Stimulated activated CD8-positive, alpha-beta memory T cell treated with anti-CD3 and anti-CD28 coated beads, Interleukin-4, amount 100 ng/mL, for 24 hours (primary cell): ENCODE measurements around the gene GIMAP2.

Experiments
- DNase-seq: peaks from one replicate; pipeline ENCODE4 v3.0.0-alpha.2; 2020; ENCODE audit warnings: low read depth

The GIMAP2 gene

DNA sequence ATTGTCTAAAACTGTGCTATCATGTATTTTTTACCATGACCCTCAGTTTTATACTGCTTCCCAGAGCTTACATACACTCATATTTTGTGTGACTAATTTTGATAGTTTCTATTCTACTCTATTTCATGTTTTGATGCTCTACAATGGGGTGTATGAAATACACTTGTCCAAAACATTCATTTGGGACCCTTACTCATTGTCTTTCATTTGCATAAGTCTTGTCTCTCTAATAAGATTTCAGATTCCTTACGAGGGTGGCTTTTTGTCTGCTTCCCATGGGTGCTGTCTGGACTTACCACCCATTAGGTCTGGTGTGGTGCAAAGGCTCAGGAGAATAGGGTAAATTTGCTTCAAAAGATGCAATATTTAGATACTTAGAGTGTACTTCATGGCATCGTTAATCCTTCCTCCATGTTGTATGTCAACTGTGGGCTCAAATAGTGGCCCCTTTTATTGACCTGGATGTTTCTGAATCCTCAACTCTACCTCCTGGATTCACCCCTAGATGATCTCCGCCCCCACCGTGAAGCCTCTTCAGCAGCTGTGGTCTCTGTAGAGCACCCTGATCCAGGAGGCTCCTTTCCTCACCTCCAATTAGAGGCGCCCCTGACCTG is 48.1 kb downstream of the GIMAP2 start:
- DNase-seq: no peak

DNA sequence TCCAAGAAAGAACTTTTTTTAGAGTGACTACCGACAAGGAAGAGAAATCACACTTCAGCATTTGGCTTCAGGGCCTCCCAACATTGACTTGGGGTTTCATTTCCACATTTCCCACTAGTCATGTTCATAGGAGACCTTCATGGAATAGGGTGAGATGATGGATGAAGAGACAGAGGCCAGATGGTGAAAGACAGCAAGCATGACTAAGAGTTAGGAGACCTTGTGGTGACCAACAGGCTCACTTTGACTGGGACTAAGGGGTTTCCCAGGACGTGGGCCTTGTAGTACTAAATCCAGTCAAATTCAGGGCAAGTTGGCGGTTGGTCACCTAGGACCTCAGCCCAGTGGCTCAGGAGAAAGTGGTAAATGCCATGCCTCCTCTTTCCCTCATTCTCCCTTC is 48.7 kb downstream of the GIMAP2 start:
- DNase-seq: no peak

DNA sequence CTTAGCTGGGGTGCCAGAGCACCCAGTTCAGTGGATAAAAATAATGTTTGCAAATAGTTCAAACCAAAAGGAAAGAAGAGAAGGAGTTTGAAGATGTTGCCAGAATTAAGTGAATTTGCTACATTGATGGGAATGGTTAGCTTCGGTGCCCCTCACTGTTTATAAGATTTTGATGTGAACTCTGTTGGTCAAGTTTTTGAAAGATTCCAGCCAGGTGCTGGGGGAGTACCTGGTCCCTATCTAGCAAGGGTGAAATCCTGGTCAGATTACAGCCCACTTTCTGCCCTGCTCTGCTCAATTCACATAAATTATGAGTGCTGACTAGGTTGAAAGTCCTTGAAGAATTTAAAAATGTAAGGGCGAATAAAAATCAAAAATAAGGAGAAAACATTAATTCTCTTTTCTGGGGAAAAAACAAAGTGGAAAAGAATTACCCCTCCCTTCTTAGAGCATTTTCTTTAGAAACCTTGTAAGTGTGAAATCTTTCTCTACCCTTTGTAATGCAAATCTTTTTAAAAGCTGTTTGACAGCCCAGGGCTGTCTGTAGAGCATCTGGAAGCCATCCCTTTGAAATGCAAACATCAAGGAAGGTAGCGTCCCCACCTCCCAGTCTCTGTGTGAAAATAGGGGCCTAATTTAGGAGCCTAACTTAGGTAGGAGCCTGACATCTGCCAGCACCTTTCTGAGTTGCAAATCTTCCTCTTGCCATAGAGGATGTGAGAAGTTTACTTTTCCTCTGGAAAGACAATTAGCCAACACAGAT is 50.3 kb downstream of the GIMAP2 start:
- no peak for DNase-seq

DNA sequence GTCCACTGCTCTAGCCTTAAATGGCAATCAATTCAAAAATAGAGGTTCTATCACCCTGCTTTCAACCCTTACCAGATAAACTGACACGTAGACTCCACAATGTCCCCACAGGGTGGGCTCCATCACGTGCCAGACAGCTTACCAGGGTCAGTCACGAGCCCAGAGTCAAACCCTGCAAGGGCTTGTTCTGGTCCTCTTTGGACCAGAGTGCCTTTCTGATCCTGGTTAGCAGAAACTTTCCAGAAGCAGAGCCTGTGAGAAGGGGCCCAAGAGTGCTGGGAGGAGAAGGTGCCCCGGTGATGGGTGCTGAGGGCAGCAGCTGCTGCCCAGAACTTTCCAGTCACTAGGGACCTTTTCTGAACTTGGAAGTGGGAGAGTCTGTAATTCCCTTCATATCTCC is 51.4 kb downstream of the GIMAP2 start:
- DNase-seq: no peak

DNA sequence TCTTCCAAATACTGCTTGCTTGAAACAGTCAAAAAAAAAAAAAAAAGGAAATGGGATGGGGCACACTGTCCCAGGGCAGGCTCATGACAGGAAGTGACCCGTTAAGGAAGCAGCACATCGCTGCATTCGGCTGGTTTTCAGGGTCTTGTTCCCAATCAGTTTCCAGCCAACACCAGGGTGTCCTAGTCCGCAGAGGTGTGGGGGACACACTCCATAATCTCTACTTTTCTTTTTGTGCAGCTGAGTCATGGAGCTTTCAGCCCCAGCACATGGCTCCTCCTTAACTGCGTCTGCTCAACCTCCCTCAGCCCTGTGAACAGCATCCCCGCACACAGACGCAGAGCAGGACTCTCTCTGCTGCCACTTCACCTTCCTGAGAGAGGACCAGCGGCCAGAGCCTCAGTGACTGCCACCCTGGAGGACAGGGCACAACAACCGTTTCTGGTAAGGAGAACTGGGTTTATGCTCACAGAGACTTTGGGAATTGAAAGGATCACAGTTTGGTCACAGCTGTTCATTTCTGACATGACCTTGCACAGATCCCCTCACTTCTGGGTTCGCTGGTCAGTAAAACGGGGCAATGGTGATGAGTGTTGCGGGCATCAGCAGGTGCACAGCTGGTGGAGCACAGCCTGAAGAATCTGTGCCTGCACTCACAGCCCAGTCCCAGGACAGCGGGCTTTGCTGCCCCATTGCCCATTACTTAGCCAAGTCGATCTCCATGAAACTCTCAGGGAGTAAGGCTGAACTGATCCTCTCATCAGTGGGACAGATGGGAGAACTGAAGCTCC is 52.0 kb downstream of the GIMAP2 start, which contains the start of gene GIMAP5:
TSS of gene GIMAP5 (plus strand) at position 154 of the 791 bp plus-strand sequence. CDS start 3,467 bp downstream, outside the sequence.
- DNase-seq: no peak

DNA sequence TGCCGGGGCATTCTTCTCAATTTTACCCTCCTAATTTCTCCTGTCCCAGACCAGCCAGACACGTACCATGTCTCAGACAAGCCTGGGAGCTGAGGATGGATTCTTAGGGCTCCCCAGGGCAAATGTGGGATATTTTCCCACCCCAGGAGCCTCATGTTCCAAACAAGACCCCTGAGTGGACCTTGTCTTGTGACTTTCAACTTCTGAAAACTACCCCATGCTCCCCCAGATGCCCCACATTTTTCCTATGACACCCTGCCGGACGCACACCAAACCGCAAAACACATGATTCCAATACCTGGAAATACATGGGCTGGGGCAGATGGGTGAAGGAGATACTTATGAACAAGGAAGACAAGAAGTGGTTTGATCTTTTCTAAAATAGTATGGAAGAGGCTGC is 52.6 kb downstream of the GIMAP2 start:
- no peak for DNase-seq

DNA sequence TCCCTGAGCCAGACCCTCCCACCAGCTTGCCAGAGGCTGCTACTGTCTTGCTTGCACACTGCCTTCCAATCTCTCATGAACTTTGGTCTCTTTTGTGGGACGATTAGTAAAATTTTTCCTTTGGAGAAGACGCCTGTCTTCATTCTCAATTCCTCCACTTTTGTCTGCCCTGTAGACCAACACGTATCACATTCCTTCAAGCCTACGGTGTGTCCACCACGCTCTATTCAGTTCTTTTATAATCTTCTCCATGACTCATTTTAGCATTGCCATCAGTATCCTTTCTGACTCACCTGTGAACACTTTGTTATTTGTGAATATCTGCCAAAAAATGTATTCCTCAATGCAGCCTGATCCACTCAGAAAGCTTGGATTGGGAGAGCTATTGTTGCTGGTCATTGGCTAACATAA is 53.1 kb downstream of the GIMAP2 start:
- DNase-seq: no peak

DNA sequence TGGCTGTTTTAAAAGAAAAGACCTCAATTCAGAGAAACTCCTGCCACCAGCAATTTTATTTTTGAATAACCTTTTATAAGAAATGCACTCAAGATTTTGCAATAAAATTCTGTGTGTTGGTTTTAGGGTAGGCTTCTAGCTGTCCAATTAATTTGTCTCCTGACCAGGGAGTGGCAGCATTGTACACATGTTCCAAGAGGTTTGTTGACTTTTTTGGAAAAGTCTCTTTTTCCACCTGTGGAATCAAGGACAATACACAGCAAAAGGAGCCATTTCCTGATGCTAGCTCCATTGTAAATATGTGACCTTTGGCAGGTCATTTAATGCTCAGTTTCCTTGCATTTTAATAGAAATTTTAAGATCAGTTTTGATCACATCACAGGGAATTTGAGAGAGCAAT is 53.5 kb downstream of the GIMAP2 start:
- no peak for DNase-seq

DNA sequence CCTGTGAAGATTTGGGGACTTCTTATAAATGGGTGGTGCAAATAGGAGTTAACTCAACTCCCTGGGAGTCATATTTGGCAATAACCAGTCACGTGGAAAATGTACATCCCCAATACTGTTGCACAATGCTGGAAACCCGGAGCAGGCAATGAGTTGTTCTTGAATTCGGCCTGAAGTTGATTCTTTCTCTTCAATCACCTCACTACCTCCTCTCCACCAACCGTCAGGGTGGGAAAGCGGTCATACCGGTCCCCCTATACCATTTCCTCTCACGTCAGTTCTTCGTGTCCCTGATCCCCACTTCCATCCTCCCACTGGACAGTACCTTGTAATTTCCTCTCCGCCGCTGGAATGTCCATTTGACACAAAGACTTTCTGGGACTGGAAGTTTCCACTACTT is 54.5 kb downstream of the GIMAP2 start:
- DNase-seq: no peak

DNA sequence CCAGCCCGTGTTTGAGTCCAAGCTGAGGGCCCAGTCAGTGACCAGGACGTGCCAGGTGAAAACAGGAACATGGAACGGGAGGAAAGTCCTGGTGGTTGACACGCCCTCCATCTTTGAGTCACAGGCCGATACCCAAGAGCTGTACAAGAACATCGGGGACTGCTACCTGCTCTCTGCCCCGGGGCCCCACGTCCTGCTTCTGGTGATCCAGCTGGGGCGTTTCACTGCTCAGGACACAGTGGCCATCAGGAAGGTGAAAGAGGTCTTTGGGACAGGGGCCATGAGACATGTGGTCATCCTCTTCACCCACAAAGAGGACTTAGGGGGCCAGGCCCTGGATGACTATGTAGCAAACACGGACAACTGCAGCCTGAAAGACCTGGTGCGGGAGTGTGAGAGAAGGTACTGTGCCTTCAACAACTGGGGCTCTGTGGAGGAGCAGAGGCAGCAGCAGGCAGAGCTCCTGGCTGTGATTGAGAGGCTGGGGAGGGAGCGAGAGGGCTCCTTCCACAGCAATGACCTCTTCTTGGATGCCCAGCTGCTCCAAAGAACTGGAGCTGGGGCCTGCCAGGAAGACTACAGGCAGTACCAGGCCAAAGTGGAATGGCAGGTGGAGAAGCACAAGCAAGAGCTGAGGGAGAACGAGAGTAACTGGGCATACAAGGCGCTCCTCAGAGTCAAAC is 56.9 kb downstream of the GIMAP2 start:
- no peak for DNase-seq
